Cardiac fibroblast (primary cell): ENCODE results near the gene ATP5MC3.

ENCODE experiments used
- DNase-seq, 2 donors: peaks; one replicate each; pipeline versions ENCODE4 v3.0.0 to v3.0.0-alpha.2; 2010; ENCODE audit warnings: low read depth in 2 of 2
- H3K4me3 ChIP-seq, 2 donors: replicated peaks in 1 of 2; 1 replicate in 1 of 2; 2 replicates in 1 of 2; pipeline ENCODE4 v1.5.1; 2011; ENCODE audit warnings: low read depth in 2 of 2, low read length in 2 of 2, mild to moderate bottlenecking in 2 of 2, moderate library complexity in 1 of 2
- TF ChIP-seq, protein P1 (sequence below): IDR thresholded peaks from one replicate; pipeline ENCODE4 v1.5.1; 2011; ENCODE audit warnings: low read depth, mild to moderate bottlenecking, low read length, inconsistent platforms

Gene ATP5MC3

GRCh38 chr2:175183674-175184073 is 2.2 kb upstream of the ATP5MC3 start:
- no peak for DNase-seq
- no peak overlapping the region for H3K4me3 ChIP-seq
- TF ChIP-seq, protein P1, sequence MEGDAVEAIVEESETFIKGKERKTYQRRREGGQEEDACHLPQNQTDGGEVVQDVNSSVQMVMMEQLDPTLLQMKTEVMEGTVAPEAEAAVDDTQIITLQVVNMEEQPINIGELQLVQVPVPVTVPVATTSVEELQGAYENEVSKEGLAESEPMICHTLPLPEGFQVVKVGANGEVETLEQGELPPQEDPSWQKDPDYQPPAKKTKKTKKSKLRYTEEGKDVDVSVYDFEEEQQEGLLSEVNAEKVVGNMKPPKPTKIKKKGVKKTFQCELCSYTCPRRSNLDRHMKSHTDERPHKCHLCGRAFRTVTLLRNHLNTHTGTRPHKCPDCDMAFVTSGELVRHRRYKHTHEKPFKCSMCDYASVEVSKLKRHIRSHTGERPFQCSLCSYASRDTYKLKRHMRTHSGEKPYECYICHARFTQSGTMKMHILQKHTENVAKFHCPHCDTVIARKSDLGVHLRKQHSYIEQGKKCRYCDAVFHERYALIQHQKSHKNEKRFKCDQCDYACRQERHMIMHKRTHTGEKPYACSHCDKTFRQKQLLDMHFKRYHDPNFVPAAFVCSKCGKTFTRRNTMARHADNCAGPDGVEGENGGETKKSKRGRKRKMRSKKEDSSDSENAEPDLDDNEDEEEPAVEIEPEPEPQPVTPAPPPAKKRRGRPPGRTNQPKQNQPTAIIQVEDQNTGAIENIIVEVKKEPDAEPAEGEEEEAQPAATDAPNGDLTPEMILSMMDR = no peak

DNA sequence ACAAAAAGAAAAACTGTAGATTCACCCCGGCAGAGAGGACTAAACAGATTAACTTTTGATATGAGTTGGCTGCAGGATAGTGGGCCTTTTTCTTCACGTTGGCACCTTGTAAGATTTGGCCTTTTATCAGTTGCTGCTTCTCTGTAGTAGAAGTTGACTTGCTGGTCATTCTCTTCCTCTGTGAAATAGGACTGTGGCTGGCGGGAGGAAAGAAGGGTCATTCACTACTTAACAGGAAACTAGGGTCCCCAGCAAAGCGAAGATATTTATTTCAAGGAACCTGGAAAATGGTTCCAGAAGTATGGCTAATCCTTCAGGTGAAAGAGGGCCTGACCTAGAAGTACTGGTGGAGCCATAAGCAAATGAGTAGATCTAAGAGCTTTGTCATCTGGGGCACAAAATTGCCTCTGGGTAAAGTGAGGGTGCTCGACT is 383 bp upstream of the ATP5MC3 start:
- peak overlapping the region; percentile 86 to 97 for H3K4me3 ChIP-seq
- TF ChIP-seq, protein P1 = no peak
- DNase-seq = no peak

DNA sequence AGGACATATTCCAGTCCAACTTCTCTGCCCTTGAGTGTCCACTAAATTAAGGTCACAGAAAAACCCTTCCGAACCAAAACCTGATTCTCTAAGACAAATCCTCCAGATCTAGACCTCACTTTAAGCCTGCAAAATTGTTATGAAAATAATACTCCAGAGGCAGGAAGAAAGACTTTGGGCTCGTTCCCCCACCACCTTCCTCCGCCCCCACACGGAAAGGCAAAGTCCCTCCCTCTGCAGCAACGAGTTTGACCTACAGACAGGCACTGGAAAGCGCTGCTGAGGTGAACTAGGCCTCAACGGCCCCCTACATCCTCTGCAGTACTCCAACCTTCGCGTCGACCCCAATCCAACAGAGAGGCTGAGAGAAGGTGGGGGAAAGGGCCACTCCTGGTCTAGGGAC is 808 bp downstream of the ATP5MC3 start:
- TF ChIP-seq, protein P1 = no peak
- peak; percentile 56 to 59 for DNase-seq
- peak overlapping the region; percentile 86 to 97 for H3K4me3 ChIP-seq

- H3K4me3 ChIP-seq = no peak overlapping the region
- no peak for DNase-seq
- TF ChIP-seq, protein P1 = no peak
Measured at GRCh38 chr2:175176624-175177023, 4.9 kb downstream of the ATP5MC3 start.

DNA sequence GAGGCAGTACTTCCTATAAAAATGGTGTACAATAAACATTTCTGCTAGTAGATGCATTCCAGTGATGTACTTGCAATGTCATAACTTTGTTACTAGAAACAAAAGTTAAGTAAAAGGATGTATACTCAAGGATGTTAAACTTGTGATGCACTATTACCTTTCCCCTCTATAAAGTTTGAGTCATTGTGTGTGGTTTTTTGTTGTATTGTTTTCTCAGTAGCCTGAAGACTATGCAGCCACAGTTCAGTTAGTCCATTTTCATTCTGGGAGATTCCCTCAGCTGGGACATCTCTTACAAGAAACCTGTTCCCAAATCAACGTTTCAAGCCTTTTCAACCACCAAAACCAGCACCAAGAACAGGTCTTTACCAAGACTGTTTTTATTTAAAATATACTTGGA is 5.6 kb downstream of the ATP5MC3 start:
- TF ChIP-seq, protein P1 = no peak
- DNase-seq = peak in 1 of 2 donors; percentile 73
- H3K4me3 ChIP-seq = no peak overlapping the region

- TF ChIP-seq, protein P1 = no peak
- DNase-seq = no peak
- H3K4me3 ChIP-seq = no peak overlapping the region
Measured at GRCh38 chr2:175175320-175175719, 6.2 kb downstream of the ATP5MC3 start.

DNA sequence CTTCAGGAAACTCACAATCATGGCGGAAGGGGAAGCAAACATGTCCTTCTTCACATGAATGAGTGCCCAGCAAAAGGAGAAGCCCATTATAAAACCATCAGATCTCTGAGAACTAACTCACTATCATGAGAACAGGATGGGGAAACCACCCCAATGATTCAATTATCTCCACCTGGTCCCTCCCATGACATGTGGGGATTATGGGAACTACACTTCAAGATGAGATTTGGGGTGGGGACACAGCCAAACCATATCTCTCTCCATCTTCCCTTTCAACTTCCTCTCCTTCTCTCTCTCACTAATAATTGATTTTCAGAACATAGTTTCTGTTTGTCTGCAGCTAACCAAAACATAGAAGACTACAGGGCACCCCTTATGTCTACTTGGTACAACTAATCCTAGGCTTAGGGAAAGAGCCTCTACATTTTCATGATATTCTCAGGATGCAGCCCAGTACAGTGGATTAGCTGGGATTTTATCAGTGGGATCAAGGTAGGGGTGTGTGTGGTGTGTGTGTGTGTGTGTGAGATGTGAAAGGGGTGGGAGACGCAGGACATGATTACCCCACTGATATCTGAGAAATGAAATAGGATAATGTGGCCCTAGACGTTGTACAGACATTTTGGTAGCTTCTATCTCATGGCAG is 10.7 kb downstream of the ATP5MC3 start:
- DNase-seq = no peak
- TF ChIP-seq, protein P1 = no peak

More for the DNA sequence above, 10.7 kb downstream of the ATP5MC3 start:
- no peak overlapping the region for H3K4me3 ChIP-seq
